Astrocyte of the hippocampus (primary cell): ENCODE results near the gene RBKS.
"Not testable (repeated sequence)": the region's sequence is repeated elsewhere in the genome, so short reads cannot be mapped to it uniquely, and the experiment has no call there.

ENCODE experiments used
- DNase-seq: peaks from one replicate; pipeline ENCODE4 v3.0.0; 2011; ENCODE audit warnings: low read depth, low spot score

The RBKS gene

GRCh38 chr2:27873091-27873490, 17.1 kb downstream of the RBKS start:
- DNase-seq: no peak

- DNase-seq: no peak
Observed at GRCh38 chr2:27871802-27872201, 18.4 kb downstream of the RBKS start.

GRCh38 chr2:27870724-27871123, 19.5 kb downstream of the RBKS start:
- DNase-seq: peak; percentile 30

- DNase-seq: no peak
Observed at GRCh38 chr2:27869763-27870162, 20.4 kb downstream of the RBKS start.

GRCh38 chr2:27866237-27866636, 23.9 kb downstream of the RBKS start:
- DNase-seq: no peak

GRCh38 chr2:27863955-27864354, 26.2 kb downstream of the RBKS start:
- not testable (repeated sequence) for DNase-seq

- DNase-seq: no peak
Observed at GRCh38 chr2:27863146-27863545, 27.0 kb downstream of the RBKS start.

GRCh38 chr2:27860111-27860510, 30.1 kb downstream of the RBKS start:
- peak; percentile 50 for DNase-seq

GRCh38 chr2:27857417-27858172, 32.6 kb downstream of the RBKS start:
- DNase-seq: peak; percentile 86

- no peak for DNase-seq
Observed at GRCh38 chr2:27856956-27857355, 33.2 kb downstream of the RBKS start.

GRCh38 chr2:27856386-27856785, 33.8 kb downstream of the RBKS start:
- no peak for DNase-seq

- peak; percentile 64 for DNase-seq
Observed at GRCh38 chr2:27855476-27855875, 34.7 kb downstream of the RBKS start.

- no peak for DNase-seq
Observed at GRCh38 chr2:27854229-27854862, 35.8 kb downstream of the RBKS start.

GRCh38 chr2:27852691-27853090, 37.5 kb downstream of the RBKS start:
- no peak for DNase-seq

GRCh38 chr2:27849558-27850205, 40.5 kb downstream of the RBKS start:
- DNase-seq: no peak

- no peak for DNase-seq
Observed at GRCh38 chr2:27847333-27847732, 42.9 kb downstream of the RBKS start.

GRCh38 chr2:27844821-27845255, 45.3 kb downstream of the RBKS start:
- peak; percentile 27 for DNase-seq

- no peak for DNase-seq
Observed at GRCh38 chr2:27843992-27844391, 46.2 kb downstream of the RBKS start.

- DNase-seq: peak; percentile 58
Observed at GRCh38 chr2:27842894-27843293, 47.3 kb downstream of the RBKS start.

- DNase-seq: no peak
Observed at GRCh38 chr2:27839022-27839618, 51.1 kb downstream of the RBKS start.

- DNase-seq: no peak
Observed at GRCh38 chr2:27838502-27838901, 51.7 kb downstream of the RBKS start.

GRCh38 chr2:27833931-27834330, 56.3 kb downstream of the RBKS start:
- DNase-seq: peak; percentile 85
